Stimulated activated CD8-positive, alpha-beta memory T cell treated with anti-CD3 and anti-CD28 coated beads, Interleukin-12 subunit alpha, Interleukin-12 subunit beta, amount 100 ng/mL, for 4 hours (primary cell): ENCODE results near the gene KLHDC3.
"Not testable (repeated sequence)": the region's sequence is repeated elsewhere in the genome, so short reads cannot be mapped to it uniquely, and the experiment has no call there.

Experiments
- DNase-seq: peaks from one replicate; pipeline ENCODE4 v3.0.0-alpha.2; 2020; ENCODE audit warnings: low read depth

KLHDC3 gene

DNA sequence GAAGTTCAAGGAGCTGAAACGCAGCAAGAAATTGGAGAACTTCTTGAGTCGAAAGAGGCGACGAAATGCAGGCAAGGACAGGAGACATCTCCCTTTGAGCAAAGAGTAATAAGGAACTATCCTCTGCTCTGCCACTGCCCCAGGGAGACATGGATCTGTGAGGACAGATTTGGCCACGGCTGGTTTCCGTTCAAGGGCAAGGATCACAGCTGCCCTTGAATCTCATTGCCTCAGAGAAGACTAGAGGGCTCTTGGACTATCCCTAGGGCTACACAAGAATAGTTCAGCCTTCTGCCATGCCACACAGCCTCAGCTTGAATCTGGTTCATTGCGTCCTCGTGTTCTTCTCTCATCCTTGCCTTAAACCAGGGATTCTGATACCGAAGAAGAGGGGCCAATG lies 15.1 kb downstream of the KLHDC3 start:
- no peak for DNase-seq

DNA sequence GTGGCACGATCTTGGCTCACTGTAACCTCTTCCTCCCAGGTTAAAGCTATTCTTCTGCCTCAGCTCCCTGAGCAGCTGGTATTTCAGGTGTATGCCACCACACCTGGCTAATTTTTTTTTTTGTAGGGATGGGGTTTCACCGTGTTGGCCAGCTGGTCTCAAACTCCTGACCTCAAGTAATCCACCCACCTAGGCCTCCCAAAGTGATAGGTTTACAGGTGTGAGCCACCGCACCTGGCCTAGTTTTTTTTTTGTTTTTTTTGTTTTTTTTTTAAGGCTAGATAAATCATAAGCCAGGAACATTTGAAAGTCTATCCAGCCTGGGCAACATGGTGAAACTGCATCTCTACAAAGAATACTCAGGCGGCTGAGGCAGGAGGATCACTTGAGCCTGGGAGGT lies 18.3 kb downstream of the KLHDC3 start:
- no peak for DNase-seq

DNA sequence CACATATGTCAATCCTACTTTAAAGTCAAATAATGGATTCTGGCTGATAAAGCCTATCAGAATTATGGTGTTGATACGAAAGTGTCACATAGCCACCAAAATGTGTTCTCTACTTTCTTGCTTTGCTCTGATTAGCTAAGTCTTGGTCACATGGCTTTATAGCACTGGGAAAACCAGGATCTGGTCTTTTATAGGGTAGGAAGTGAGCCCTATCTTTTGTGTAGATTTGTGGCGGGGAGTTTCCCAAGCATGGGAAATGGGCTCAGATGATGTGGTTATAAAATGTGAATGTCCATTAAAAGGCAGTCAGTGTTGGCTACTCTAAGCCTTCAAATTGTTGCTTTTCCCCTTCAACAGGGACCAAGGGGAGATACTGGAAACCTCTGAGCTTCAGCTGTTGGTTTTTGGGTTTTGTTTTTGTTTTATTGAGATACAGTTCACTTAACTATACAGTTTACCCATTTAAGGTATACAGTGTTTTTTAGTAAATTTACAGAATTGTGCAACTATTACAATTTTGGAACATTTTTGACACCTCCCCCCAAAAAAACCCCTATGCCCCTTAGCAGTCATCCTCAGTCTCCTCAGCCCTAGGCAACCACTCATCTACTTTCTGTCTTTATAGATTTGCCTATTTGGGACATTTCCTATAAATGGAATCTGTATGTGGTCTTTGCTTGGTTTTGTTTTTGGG lies 19.6 kb downstream of the KLHDC3 start:
- no peak for DNase-seq

DNA sequence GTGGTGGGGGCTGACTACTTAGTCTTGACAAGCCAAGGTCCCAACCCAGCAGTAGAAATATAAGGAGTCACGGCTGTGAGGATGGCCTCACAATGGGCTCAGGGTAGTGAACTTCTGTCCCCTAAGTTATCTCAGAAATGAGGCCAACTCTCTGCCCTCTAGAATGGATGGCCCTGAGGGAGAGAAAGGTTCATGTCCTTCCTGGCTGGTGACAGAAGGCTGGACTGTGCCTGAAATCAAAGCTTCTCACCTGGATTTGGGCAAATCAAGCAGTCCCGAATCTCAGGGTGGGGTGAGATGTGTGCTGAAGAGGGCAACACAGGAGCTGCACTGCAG lies 20.1 kb downstream of the KLHDC3 start:
- no peak for DNase-seq

DNA sequence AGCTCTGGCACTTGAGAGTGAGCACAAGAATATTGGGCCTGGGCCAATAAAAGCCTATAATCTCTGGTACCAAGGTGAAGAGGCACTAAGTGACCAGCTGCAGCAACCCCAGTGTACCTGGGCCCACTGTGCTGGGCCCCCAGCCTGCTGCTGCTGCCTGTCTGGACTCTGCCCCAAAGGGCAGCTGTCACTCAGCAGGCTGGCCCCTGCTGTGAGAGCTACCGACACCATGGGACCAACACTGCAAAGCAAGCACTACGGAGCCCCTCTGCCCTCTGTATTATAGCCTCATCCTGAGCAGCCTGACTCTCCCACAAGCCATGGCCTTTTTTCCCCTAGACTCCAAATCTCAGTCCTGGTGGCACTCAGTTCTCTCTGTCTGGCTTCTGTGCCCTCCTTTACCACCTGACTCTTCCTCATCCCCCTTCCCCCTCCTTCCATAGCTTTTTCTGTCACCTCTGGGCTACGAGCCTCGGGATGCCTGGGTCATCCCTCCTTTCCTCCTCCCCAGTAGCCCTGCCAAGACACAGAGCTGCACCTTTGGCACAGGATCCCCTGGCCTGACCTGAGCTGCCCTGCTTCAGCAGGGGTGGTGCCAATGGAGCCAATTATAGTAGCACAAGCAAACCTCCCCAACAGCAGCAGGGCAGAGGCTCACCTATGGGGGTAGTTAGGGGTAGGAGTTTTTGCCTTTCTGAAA lies 21.6 kb downstream of the KLHDC3 start:
- no peak for DNase-seq

DNA sequence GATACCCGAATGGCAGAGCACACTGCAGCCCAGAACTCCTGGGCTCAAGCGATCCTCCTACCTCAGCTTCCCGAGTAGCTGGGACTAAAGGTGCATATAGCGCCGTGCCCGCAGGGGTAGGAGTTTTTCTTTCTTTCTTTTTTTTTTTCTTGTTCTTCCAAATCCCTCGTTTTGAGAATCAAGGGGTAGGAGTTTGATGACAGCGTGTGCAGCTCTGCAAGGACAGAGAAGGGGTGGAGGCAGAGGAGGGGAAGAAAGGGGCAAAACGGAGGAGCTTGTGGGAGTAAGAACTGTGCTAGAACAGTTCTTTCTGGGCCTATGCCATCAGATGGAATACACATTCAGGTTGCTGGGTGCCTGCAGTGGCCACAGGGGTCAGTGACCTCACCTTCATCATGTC lies 22.7 kb downstream of the KLHDC3 start:
- DNase-seq = no peak

DNA sequence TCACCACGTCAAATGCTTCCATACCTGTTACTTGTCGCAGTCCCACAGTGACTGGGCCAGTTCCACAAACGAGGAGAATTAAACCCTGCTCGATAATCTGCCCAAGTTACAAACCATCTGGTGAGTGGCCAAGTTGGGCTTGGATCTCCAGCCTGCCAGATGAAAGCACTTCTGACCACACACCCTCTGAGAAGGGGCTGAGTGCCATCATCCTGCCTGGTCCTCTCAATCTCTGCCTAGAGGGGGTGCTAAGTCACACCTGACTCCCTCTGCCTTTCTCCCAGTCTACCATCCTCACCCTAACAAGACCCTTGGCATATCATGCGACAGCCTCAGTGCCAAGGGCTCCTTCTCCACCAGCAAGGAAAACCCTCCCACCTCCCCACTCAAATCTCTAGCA lies 23.1 kb downstream of the KLHDC3 start:
- DNase-seq = no peak

DNA sequence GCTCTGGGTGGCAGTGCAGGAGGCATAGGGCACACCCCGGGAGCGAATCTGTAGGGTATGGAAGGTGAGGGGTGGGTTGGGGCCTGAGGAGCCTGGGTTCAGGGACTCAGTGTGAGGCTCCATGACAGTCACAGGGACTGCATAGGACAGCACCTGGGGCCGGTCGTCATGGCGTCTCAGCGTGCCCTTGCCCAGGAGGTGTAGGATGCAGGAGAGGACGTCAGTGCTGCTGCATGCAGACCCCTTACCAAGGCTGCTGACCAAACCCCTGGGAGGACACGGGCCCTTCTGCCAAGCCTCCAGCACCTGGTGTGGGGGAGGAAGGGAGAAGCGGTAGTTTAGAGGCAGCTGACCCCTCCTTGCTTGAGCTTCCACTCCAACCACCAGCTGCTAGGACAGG lies 23.7 kb downstream of the KLHDC3 start:
- no peak for DNase-seq

DNA sequence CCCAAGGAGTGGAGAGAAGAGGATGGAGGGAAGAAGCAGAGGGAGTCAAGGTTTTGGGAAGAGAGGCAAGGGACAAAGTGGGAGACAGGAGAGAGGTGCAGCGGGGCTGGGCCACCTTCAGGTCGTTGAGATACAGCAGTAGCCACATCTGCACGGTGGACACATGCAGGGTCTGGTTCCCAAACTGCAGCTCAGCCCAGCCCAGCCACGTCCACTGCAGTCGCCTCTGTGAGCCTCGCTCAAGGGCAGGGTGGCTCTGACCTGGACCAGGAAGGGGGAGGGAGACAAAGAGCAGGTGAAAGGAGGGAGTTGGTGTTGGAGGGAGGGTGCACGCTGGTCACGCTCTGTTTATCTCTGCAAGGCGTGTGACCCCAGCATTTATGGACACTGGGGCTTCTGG lies 24.7 kb downstream of the KLHDC3 start:
- no peak for DNase-seq

DNA sequence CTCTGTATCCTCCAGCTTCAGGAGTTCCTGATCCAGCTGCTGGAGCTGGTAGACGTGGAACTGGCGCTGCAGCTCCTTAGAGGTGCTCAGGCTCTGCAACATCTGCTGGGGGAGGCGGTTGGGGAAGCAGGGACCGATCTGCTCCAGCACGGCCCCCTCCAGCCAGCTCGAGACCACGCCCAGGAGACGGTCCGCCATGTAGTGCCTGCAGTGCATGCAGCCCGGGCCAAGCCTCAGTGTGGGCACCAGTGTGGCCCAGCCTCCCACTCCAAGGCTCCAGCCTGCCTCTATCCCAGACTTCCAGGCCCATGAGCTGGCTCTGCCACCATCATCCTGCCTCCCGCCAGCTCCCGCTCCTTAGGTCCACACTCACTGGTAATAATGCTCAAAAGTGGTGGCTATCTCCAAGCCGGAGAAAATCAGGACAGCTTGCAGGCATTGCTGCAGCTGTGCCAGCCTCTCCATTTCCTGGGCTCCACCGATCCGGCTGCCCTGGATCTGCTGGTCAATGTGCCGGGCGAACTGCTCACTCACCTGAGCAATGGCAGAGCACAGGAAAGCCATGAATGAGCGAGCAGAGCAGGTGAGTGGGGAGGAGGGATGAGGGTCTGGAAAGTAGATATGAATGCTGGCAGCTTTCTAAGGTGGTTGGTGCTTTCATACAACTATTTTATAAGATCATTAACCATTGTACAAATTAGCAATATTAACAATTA lies 26.7 kb downstream of the KLHDC3 start:
- DNase-seq = no peak

DNA sequence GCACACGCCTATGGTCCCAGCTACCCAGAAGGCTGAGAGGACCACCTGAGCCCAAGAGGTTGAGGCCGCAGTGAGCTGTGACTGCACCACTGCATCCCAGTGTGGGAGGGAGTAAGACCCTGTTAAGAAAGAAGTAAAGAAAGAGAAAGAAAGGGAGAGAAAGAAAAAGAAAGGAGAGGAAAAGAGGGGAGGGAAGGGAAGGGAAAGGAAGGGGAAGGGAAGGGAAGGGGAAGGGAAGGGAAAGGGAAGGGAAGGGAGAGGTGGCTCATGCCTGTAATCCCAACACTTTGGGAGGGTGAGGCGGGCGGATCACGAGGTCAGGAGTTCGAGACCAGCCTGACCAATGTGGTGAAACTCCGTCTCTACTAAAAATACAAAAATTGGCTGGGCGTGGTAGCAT lies 27.4 kb downstream of the KLHDC3 start:
- not testable (repeated sequence) for DNase-seq

DNA sequence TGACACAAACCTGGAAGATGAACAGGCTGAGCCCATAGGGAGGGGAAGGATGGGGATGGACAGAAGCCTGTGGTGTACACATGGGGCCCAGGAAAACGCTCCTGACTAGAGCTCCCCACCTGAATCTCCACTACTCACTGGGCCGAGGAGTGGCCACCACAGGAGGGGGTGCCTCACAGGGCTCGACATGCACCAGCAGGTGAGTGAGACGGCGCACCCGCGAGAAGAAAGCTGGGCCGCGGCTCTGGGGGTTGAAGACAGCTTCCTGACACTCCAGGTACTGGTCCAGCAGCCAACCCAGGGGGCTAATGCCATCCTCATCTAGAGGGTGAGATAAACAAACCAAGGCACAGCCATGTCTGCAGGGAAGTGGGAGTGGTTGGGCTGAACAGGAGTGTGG lies 29.3 kb downstream of the KLHDC3 start:
- DNase-seq = no peak

DNA sequence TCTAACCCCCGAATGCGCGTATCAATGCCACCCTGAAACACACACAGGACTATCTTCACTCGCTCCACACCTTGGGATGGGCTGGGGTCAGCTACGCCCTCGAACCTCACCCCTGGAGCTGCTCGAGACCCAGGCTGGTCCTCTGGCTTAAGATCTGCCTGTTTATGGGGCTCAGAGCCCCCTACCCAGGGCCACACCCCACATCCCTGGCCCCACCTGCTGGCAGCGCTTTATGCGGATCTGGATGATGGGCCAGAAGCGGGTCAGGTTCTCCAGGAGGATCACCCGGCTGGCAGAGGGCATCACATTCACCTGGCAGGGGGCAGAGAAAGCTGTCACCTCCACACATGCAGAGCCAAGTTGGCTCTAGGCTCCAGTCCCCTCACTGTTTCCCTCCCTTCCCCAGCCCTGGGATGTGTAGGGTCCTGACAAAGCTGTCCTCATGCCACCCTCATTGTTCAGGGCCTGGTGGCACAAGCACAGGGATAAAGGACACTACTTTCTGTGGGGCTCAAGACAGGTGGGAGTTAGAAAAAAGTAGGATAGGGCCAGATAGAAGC lies 31.4 kb downstream of the KLHDC3 start:
- no peak for DNase-seq

DNA sequence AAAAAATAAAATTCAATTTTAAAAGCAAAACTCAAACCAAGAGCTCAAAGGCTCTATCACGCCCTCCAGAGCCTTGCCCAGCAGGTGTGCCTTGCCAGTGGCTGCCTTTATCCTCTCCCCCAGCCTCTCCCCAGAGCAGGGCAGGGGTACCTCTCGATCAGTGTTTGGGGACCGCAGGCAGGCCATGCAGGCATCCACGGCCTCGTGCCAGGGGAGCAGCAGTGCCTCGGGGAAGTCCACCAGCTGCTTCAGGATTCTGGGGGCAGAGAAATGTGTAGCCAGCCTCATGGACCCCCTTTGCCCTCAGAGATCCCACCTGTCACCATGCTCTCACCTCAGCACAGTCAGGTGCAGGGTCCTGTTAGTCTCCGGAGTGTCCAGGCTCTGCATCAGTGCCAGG lies 33.9 kb downstream of the KLHDC3 start:
- DNase-seq = no peak

DNA sequence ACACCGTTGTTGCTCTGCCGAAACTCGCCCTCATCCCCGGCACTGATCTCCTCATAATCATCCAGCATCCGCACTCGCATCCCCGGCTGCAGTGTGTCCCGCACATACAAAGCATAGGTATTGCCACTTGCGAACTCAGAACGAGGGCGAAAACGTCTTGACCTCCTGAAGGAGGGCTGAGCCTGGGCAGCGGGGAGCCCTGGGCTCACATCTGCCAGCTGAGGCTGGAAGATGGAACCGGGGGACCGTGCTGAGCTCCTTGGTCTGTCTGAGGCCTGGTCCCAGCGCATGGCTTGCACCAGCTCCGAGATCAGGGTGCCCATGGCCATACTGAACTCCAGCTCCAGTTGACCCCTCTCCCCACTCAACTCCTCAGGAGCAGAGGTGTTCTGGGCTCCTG lies 36.9 kb downstream of the KLHDC3 start:
- no peak for DNase-seq

DNA sequence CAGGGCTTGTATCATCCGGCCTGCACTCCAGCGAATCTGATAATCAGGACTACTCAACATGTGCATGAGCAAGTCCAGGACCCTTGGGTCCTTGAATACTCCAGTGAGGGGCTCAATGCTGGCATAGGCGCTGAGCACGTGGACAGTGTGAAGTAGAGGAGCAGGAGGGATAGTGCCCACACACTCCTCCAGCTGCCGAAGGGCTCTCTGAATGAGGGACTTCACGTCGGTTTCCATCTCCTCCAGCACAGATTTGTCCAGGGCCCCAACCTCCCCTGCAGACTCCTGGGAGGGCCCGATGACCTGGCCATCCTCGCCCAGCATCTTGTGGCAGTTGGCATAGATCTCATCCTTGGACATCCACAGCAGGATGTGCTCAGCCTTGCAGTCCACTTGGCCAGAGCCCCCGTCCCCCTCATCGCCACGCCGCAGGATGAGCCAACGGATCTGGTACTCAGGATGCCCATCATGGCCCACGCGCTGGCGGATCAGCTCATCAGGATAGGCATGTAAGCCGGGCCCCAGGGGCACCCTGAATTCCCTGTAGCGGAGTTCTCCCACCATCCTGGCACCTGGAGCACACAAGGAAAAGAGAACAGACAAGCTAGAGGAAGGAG lies 38.3 kb downstream of the KLHDC3 start:
- DNase-seq = no peak

DNA sequence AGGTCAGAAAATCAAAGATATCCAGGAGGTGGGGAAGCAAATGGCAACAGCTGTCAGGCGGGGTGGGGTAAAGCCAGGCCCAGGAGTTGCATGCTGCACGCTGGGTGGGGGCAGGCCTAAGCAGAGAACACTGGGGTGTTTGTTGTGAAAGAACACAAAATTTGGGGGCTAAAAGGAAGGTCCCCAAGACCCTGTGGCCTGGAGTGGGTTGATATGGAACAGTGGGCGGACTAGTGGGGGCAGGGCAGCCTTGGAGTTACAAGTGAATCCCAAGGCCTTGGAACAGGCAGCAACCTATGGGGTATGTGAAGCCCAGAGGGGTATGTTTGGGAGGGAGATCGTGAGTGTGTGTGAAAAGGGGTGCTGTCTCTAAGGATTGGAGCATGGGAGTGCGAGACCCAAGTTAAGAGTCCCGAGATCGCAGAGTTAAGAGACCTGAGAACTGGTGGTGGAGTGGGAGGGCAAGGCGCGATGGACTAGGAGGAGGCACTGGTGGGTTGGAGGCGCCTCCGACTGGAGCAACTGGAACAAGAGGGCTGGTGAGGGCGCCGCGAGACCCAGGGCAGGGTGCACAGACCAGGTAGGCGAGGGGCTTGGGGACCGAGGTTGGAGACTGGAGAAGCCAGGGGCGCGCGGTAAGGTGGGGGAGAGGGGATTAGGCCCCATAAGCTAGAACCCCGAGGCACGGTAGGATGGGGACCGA lies 38.9 kb downstream of the KLHDC3 start:
- DNase-seq = no peak

DNA sequence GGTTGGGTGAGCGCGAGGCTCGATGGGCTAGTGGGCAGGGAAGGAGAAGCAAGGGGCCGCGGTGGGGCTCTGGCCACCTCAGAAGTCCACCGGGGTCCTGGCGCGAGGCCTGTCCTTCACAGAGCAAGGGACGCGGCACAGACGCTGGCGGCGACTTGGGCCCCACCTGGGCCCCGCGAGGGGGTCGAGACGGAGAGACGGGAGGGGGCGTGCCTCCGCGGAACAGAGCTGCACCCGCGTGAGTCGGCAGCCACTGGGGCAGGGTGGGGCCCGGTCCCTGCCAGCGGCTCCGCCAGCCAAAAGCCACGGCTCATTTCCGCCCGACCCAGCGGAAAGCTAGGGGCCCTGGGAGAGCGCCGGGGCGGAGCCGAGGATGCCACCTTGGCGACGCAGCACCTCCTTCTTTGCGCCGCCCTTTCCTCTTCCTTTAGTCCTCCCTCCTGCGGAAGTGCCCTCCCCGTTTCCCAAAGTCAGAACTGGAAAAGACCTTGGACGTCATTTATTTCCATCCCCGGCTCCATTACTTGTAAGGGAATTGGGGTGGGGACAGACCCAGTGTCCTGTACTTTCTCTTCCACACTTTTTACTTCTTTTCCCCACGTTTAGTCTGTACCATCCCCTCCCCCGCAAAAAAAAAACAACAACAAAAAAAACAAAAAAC lies 39.6 kb downstream of the KLHDC3 start, which contains the start of gene CUL7:
Gene CUL7, minus strand, starts transcription at position 307 of the 661 bp plus-strand sequence. CDS start 1,063 bp downstream, outside the sequence.
- DNase-seq = peak; percentile 77

DNA sequence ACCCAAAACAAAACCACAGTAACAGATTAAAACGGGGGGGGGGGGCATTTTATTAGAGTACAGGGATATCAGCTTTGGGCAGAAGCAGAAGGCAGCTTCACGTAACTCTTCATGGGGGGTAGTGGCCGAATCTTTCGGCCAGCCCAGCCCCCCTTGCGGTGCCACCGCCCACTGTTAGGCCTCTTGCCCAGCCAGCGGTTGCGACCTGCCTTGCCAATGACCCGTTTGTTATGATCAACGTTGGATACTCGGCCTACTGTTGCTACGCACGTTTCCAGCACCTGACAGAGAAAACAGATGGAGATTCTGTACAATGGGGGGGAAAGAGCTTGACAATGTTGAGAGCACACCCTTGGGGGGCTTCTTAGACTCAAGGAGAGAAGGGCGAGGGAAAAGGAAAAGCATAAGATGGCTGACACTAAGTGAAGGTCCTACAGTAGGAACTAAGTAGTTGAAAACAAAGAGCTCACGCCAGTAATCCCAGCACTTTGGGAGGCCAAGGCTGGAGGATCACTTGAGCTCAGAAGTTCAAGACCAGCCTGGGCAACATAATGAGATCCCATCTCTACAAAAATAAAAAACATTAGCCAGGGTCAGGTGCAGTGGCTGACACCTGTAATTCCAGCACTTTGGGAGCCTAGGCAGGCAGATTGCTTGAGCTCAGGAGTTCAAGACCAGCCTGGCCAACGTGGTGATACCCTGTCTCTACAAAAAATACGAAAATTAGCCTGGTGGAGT lies 40.3 kb downstream of the KLHDC3 start:
- DNase-seq = no peak

DNA sequence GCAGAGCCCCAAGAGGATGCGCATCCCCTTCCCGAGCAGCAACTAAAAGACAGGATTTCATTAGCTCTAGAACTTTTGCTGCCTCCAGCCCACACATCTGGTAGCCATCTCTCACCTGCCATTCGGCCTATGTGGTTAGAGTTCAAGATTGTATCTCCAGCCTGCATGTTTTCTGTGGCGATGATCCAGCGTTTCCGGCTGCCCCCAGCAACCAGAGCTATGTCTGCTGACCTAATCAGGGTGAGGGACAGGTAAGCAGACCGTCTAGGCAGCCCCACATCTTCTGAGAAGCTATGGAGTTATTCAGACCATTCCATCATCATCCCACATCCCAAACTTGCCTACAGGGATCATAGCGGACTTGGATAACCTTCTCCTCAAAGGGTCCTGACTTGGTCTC lies 41.9 kb downstream of the KLHDC3 start:
- no peak for DNase-seq

DNA sequence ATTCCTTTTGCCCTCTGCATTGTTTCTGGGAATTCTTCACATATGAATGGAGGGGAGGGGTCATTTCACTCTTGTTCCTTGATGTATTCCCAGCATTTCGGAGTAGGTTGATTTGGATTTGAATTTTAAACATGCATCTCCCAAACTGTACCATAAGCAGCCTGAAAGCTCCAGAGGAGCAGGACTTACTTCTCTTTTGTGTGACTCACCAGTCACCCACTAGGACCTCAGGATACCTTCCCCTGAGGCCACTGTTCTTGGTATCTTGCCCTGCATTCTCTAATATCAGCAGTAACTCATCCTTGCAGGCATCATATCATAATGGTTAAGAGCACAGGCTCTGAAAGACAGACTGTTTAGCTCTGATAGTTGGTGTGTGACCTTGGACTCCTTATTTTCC lies 44.5 kb downstream of the KLHDC3 start:
- no peak for DNase-seq
